Subcutaneous abdominal adipose tissue (tissue), 5 donors: ENCODE measurements around the gene DDHD1.

ENCODE experiments used
- H3K27ac ChIP-seq: one replicate; pipeline ENCODE4 v1.7.0; 2013; ENCODE audit warnings: low read depth, mild to moderate bottlenecking, inconsistent platforms, low read length, moderate library complexity
- H3K27me3 ChIP-seq, 5 donors: one replicate each; pipeline ENCODE4 v1.7.0; 2013; ENCODE audit warnings: low read length in 5 of 5, inconsistent platforms in 1 of 5; ENCODE audit not compliant: control insufficient read depth in 5 of 5, insufficient read depth in 4 of 5
- H3K36me3 ChIP-seq, 5 donors: one replicate each; pipeline ENCODE4 v1.7.0; 2013; ENCODE audit warnings: low read length in 5 of 5; ENCODE audit not compliant: control insufficient read depth in 5 of 5, insufficient read depth in 5 of 5
- H3K4me1 ChIP-seq, 5 donors: one replicate each; pipeline ENCODE4 v1.7.0; 2013; ENCODE audit warnings: low read length in 5 of 5, mild to moderate bottlenecking in 3 of 5, moderate library complexity in 1 of 5; ENCODE audit not compliant: control insufficient read depth in 5 of 5, insufficient read depth in 5 of 5
- H3K4me3 ChIP-seq, 5 donors: one replicate each; pipeline ENCODE4 v1.7.0; 2013; ENCODE audit warnings: low read length in 5 of 5, low read depth in 1 of 5
- H3K9ac ChIP-seq, 5 donors: one replicate each; pipeline ENCODE4 v1.7.0; 2013; ENCODE audit warnings: low read length in 5 of 5, mild to moderate bottlenecking in 4 of 5, moderate library complexity in 3 of 5
- H3K9me3 ChIP-seq, 5 donors: one replicate each; pipeline ENCODE4 v1.7.0; 2013; ENCODE audit warnings: low read length in 5 of 5; ENCODE audit not compliant: control insufficient read depth in 5 of 5
- donor health status: healthy.
- donor health status: healthy.
- donor health status: healthy.
- donor health status: healthy.
- donor health status: healthy.

DDHD1 gene

GRCh38 chr14:53064475-53064874, 88.6 kb downstream of the DDHD1 start:
- H3K36me3 ChIP-seq: peaks cover 0 to 17% (median 0%) of the 10 kb centered on the region in 5 donors
- no peak overlapping the region for H3K27ac ChIP-seq
- H3K9me3 ChIP-seq: no peaks in the 10 kb centered on the region
- no peaks in the 10 kb centered on the region for H3K27me3 ChIP-seq
- H3K4me3 ChIP-seq: no peak overlapping the region
- H3K9ac ChIP-seq: no peak overlapping the region
- H3K4me1 ChIP-seq: peaks cover 0 to 4% (median 0%) of the 10 kb centered on the region in 5 donors

DNA sequence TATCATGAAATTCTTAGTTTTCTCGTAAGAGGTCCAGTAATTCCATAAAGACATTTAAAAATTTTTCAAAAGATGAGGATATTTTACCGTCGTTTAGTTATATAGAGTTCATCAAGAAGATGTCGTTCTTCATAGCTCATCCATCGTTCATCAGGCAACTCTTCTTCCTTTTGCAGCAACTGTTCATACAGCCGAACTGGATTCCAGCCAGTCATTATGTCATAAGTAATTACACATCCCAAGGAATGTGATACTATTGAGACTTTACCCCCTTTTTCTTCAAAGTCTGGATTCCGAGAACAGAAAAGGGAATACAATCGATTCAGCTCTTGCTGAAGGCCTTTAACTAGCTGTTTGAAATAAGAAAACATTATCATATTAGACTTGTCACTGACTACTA, 90.3 kb downstream of the DDHD1 start:
- H3K27me3 ChIP-seq: no peaks in the 10 kb centered on the region
- no peak overlapping the region for H3K27ac ChIP-seq
- H3K9ac ChIP-seq: no peak overlapping the region
- no peak overlapping the region for H3K4me3 ChIP-seq
- peaks cover 0 to 12% (median 0%) of the 10 kb centered on the region in 5 donors for H3K36me3 ChIP-seq
- H3K4me1 ChIP-seq: peaks cover 0 to 4% (median 0%) of the 10 kb centered on the region in 5 donors
- no peaks in the 10 kb centered on the region for H3K9me3 ChIP-seq

DNA sequence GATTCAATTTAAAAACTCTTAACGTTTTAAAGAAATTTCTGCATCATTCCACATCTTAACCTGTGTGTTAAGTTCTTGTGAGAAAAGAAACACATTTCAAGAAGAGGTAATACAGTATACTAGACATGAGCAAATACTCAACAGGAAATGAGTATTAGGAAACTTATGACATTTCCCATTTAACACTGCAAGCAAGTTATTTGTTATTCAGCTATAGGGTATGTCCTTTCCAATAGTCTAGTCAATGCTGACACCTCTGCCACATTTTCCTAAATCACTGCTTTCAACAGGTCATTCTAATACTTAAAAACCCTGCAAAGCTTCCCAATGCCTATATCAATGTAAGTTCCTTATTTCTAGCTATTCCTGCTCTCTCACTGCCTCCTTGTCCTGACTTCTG, 93.1 kb downstream of the DDHD1 start:
- peaks cover 0 to 4% (median 0%) of the 10 kb centered on the region in 5 donors for H3K4me1 ChIP-seq
- H3K27ac ChIP-seq: no peak overlapping the region
- H3K27me3 ChIP-seq: no peaks in the 10 kb centered on the region
- H3K9ac ChIP-seq: no peak overlapping the region
- H3K36me3 ChIP-seq: peaks cover 0 to 12% (median 0%) of the 10 kb centered on the region in 5 donors
- no peaks in the 10 kb centered on the region for H3K9me3 ChIP-seq
- no peak overlapping the region for H3K4me3 ChIP-seq

DNA sequence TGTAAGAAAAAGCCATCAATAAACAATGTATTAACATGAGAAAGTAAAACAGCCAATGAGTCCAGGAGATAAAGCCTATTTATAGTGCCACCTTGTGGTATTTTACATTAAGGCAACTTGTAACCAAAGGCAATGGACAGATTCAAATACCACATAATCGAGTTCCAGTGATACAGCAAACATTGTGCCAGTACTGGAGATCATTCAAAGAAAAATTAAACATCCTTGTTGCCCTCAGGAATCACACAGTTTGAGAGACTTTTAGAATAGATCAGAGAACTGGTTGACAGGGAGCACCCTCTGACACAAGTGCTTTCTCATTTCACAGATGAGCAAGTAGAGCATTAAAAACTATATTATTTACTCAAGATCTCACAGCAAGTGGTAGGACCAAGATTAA, 98.1 kb downstream of the DDHD1 start:
- Histone ChIP-seq H3K27me3 (no peaks in the 10 kb centered on the region), H3K4me3 (no peak overlapping the region), H3K27ac (peak overlapping the region; percentile 33), H3K9me3 (no peaks in the 10 kb centered on the region), H3K36me3 (peaks cover 0 to 11% (median 0%) of the 10 kb centered on the region in 5 donors), H3K4me1 (peaks cover 0 to 5% (median 0%) of the 10 kb centered on the region in 5 donors), H3K9ac (no peak overlapping the region)

DNA sequence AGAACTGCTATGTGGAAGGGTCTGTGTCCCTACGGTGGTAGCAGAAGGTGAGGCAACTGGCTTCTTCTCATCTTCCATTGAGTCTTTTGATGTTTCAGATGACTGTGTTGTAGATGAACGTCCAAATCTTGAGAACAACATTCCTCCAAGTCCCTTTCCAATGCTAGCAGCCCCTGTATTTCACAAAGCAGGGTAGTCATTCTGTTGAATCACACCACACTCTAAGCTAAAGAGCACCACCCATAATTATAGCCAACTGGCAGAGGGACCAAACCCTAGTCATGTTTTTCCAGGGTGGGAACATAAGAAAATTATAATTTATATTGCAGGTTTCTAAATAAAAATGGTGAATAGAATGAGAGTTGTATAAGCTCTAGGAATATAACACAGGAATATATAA, 98.7 kb downstream of the DDHD1 start:
- Histone ChIP-seq H3K9me3 (no peaks in the 10 kb centered on the region), H3K4me3 (no peak overlapping the region), H3K9ac (no peak overlapping the region), H3K27me3 (no peaks in the 10 kb centered on the region), H3K36me3 (peaks cover 0 to 10% (median 0%) of the 10 kb centered on the region in 5 donors), H3K27ac (peak overlapping the region; percentile 33), H3K4me1 (peaks cover 0 to 5% (median 0%) of the 10 kb centered on the region in 5 donors)

- Histone ChIP-seq H3K36me3 (peaks cover 0 to 10% (median 2%) of the 10 kb centered on the region in 5 donors), H3K27me3 (no peaks in the 10 kb centered on the region), H3K4me1 (peaks cover 0 to under 1% (median 0%) of the 10 kb centered on the region in 5 donors), H3K27ac (no peak overlapping the region), H3K9me3 (no peaks in the 10 kb centered on the region), H3K9ac (no peak overlapping the region), H3K4me3 (no peak overlapping the region)
Observed at GRCh38 chr14:53048631-53049030, 104.5 kb downstream of the DDHD1 start.

GRCh38 chr14:53047307-53048069, 105.6 kb downstream of the DDHD1 start:
- Histone ChIP-seq H3K36me3 (peaks cover 0 to 10% (median 2%) of the 10 kb centered on the region in 5 donors), H3K4me1 (peaks cover 0 to 12% (median 11%) of the 10 kb centered on the region in 5 donors), H3K27ac (no peak overlapping the region), H3K4me3 (no peak overlapping the region), H3K9ac (no peak overlapping the region), H3K27me3 (no peaks in the 10 kb centered on the region), H3K9me3 (no peaks in the 10 kb centered on the region)

- no peak overlapping the region for H3K27ac ChIP-seq
- H3K9ac ChIP-seq: no peak overlapping the region
- H3K9me3 ChIP-seq: no peaks in the 10 kb centered on the region
- H3K4me1 ChIP-seq: peaks cover 0 to 26% (median 19%) of the 10 kb centered on the region in 5 donors
- H3K27me3 ChIP-seq: no peaks in the 10 kb centered on the region
- H3K36me3 ChIP-seq: peaks cover 0 to 8% (median 0%) of the 10 kb centered on the region in 5 donors
- H3K4me3 ChIP-seq: no peak overlapping the region
Observed at GRCh38 chr14:53044486-53044885, 108.6 kb downstream of the DDHD1 start.

DNA sequence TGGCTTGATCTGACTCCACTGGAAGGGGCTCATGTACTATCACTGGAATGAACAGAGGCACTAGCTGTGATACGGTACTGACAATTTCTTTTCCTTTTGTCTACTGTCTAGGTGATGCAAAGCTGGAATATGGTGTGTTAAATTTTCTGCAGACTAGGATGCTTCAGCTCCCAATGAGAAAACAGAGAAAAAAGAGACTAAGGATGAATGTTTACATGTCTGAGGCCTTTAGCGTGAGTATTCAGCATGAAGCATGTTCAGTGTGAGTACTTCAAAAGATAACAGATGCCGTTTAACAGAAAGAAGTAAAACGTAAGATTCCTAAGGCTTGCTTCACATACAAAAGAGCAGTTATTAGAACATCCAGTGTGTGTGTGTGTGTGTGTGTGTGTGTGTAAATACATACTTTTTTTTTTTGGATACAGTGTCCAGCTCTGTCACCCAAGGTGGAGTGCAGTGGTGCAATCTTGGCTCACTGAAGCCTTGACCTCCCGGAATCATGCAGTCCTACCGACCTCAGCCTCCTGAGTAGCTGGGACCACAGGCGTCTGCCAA, 110.0 kb downstream of the DDHD1 start:
- Histone ChIP-seq H3K36me3 (peaks cover 0 to 12% (median 3%) of the 10 kb centered on the region in 5 donors), H3K4me1 (peaks cover 0 to 31% (median 19%) of the 10 kb centered on the region in 5 donors), H3K4me3 (peak overlapping the region in 2 of 5 donors; percentile 10 to 28), H3K9ac (peak overlapping the region in 1 of 5 donors; percentile 39), H3K9me3 (no peaks in the 10 kb centered on the region), H3K27ac (peak overlapping the region; percentile 65), H3K27me3 (no peaks in the 10 kb centered on the region)

DNA sequence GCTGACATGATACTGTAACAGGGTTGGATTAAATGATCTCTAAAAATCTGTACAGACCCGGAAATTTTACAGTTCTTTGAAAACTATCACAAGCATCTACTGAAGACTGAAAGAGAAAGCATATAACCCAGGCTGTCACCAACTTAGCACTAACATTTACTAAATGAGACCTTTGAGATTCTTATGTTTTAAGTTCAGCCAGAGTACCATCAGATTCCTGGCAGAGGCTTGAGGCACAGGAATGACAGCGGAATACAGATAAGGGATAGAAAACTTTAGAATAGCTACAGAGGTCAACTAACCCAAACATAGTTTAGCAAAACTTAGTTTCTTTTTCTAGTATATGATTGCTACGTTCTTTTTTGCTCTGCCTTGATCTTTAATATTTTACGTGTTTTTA, 110.6 kb downstream of the DDHD1 start:
- Histone ChIP-seq H3K27ac (peak overlapping the region; percentile 65), H3K36me3 (peaks cover 0 to 12% (median 3%) of the 10 kb centered on the region in 5 donors), H3K9ac (peak overlapping the region in 3 of 5 donors; percentile 15 to 39 (median 15)), H3K9me3 (no peaks in the 10 kb centered on the region), H3K27me3 (no peaks in the 10 kb centered on the region), H3K4me1 (peaks cover 0 to 31% (median 19%) of the 10 kb centered on the region in 5 donors), H3K4me3 (peak overlapping the region in 3 of 5 donors; percentile 17 to 28 (median 17))
